ENCODE measurements around the gene TENM3.

The TENM3 gene

GRCh38 chr4:182293691-182294255 is 50.6 kb downstream of the TENM3 start:
- no peaks in the 10 kb centered on the region for H3K79me2 ChIP-seq (ENCODE audit: low read length)
- no peaks in the 10 kb centered on the region for H4K20me1 ChIP-seq (ENCODE audit: insufficient read depth, low read length)
- no peak overlapping the region for H3K9ac ChIP-seq (ENCODE audit: low read length)
- H3K27me3 ChIP-seq (ENCODE audit: low read depth, low read length), result no peaks in the 10 kb centered on the region
- no peak overlapping the region for H3K27ac ChIP-seq (ENCODE audit: low read length)
- H2AFZ ChIP-seq (ENCODE audit: low read depth, low read length), result no peak overlapping the region
- H3K36me3 ChIP-seq (replicated peaks; ENCODE audit: low read depth, low read length), result no peaks in the 10 kb centered on the region
- H3K4me1 ChIP-seq (ENCODE audit: low read length), result peaks cover 5% of the 10 kb centered on the region; the same call in 1 of the 2 replicates
- no peak for TF ChIP-seq EZH2phosphoT487 (IDR thresholded peaks at IDR 0.05; ENCODE audit: low read depth)
- TF ChIP-seq CTCF (IDR thresholded peaks at IDR 0.05; ENCODE audit: low read depth, low read length), result no peak
- no peaks in the 10 kb centered on the region for H3K9me3 ChIP-seq (ENCODE audit: insufficient read depth, low read length)
- H3K4me3 ChIP-seq (ENCODE audit: low read length), result no peak overlapping the region
- no peak overlapping the region for H3K4me2 ChIP-seq (ENCODE audit: low read length)

GRCh38 chr4:182294451-182294850 is 51.2 kb downstream of the TENM3 start:
- Histone ChIP-seq H3K27ac (ENCODE audit: low read length) (no peak overlapping the region), H3K79me2 (ENCODE audit: low read length) (no peaks in the 10 kb centered on the region), H3K9ac (ENCODE audit: low read length) (no peak overlapping the region), H3K36me3 (replicated peaks; ENCODE audit: low read depth, low read length) (no peaks in the 10 kb centered on the region), H4K20me1 (ENCODE audit: insufficient read depth, low read length) (no peaks in the 10 kb centered on the region), H3K4me3 (ENCODE audit: low read length) (no peak overlapping the region), H3K27me3 (ENCODE audit: low read depth, low read length) (no peaks in the 10 kb centered on the region), H3K4me1 (ENCODE audit: low read length) (peaks cover 4% of the 10 kb centered on the region; the same call in 1 of the 2 replicates), H3K4me2 (ENCODE audit: low read length) (no peak overlapping the region), H2AFZ (ENCODE audit: low read depth, low read length) (no peak overlapping the region), H3K9me3 (ENCODE audit: insufficient read depth, low read length) (no peaks in the 10 kb centered on the region)
- TF ChIP-seq EZH2phosphoT487 (IDR thresholded peaks at IDR 0.05; ENCODE audit: low read depth) (no peak), CTCF (IDR thresholded peaks at IDR 0.05; ENCODE audit: low read depth, low read length) (no peak)

DNA sequence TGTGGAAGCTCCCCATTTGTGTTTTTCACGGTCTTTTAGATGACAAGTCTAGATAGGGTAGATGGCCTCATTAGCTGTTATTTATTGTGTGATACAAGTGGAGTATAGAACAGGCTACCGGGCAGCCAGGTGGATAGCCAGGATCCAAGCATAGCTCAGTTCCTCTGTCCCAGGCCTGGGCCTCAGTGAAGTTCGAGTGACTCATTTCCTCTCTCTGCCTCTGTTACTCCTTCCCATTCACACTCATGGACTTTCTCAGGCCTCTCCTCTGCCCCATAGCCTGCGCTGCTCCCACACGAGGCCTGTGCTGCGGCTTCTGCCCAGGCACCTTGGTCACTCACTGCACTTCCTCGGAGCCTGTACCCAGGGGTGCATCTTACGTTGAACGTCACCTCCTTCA is 54.5 kb downstream of the TENM3 start:
- H3K9me3 ChIP-seq (ENCODE audit: insufficient read depth, low read length), result no peaks in the 10 kb centered on the region
- H3K4me2 ChIP-seq (ENCODE audit: low read length), result no peak overlapping the region
- H2AFZ ChIP-seq (ENCODE audit: low read depth, low read length), result no peak overlapping the region
- H3K79me2 ChIP-seq (ENCODE audit: low read length), result no peaks in the 10 kb centered on the region
- no peaks in the 10 kb centered on the region for H4K20me1 ChIP-seq (ENCODE audit: insufficient read depth, low read length)
- no peak overlapping the region for H3K27ac ChIP-seq (ENCODE audit: low read length)
- no peaks in the 10 kb centered on the region for H3K27me3 ChIP-seq (ENCODE audit: low read depth, low read length)
- H3K4me3 ChIP-seq (ENCODE audit: low read length), result no peak overlapping the region
- no peaks in the 10 kb centered on the region for H3K4me1 ChIP-seq (ENCODE audit: low read length)
- no peaks in the 10 kb centered on the region for H3K36me3 ChIP-seq (replicated peaks; ENCODE audit: low read depth, low read length)
- no peak overlapping the region for H3K9ac ChIP-seq (ENCODE audit: low read length)
- TF ChIP-seq EZH2phosphoT487 (IDR thresholded peaks at IDR 0.05; ENCODE audit: low read depth), result no peak
- no peak for TF ChIP-seq CTCF (IDR thresholded peaks at IDR 0.05; ENCODE audit: low read depth, low read length)

DNA sequence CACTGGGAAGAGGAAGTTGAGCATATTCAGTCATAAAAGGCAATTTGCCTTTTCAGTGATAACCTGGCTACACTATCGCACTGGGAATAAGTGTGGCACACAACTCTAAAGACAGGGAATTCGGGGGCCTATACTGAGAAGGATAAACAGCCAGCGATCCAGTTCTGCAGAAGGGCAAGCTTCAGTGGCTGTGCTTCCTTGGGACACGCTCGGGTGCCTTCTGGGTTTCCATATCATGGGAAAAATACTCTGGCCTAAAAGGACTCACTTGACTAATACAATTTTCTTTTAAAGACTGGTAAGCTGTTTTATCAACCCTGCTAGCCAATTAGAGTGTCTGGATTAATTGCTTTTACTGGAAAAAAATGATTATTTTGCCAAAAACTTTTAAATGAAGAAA is 58.5 kb downstream of the TENM3 start:
- no peak overlapping the region for H3K4me3 ChIP-seq (ENCODE audit: low read length)

More for the DNA sequence above, 58.5 kb downstream of the TENM3 start:
- Histone ChIP-seq H2AFZ (ENCODE audit: low read depth, low read length) (no peak overlapping the region), H3K9me3 (ENCODE audit: insufficient read depth, low read length) (no peaks in the 10 kb centered on the region), H3K4me1 (ENCODE audit: low read length) (no peaks in the 10 kb centered on the region), H3K36me3 (replicated peaks; ENCODE audit: low read depth, low read length) (no peaks in the 10 kb centered on the region), H3K9ac (ENCODE audit: low read length) (no peak overlapping the region), H3K27me3 (ENCODE audit: low read depth, low read length) (no peaks in the 10 kb centered on the region), H3K4me2 (ENCODE audit: low read length) (no peak overlapping the region), H4K20me1 (ENCODE audit: insufficient read depth, low read length) (no peaks in the 10 kb centered on the region), H3K79me2 (ENCODE audit: low read length) (no peaks in the 10 kb centered on the region), H3K27ac (ENCODE audit: low read length) (no peak overlapping the region)
- TF ChIP-seq CTCF (IDR thresholded peaks at IDR 0.05; ENCODE audit: low read depth, low read length) (no peak), EZH2phosphoT487 (IDR thresholded peaks at IDR 0.05; ENCODE audit: low read depth) (no peak)
